Heart left ventricle (tissue), 16 donors: ENCODE results near the gene CUX1. TPM values are rescaled to one million over a fixed set of nuclear protein-coding genes. Genes with fewer than 3 reads are reported as not detected.
A peak's percentile ranks its signal among the peaks of the same experiment; 100 is the strongest.

ENCODE experiments used
- ATAC-seq, 4 donors: fragments of 200-7000 bp; cut with Tn5 transposase; one replicate each; pipeline ENCODE4 v1.9.1; 2020 to 2022; ENCODE audit warnings: moderate library complexity in 4 of 4, mild to moderate bottlenecking in 3 of 4, moderate number of reproducible peaks in 1 of 4
- DNase-seq, 5 donors: peaks; one replicate each; pipeline ENCODE4 v3.0.0-alpha.2; 2020
- H3K27ac ChIP-seq, 12 donors: fragments of 200-600 bp; sonication (generic) in 4 of 12; one replicate each; pipeline versions ENCODE4 v1.5.0 to v1.8.0; 2016 to 2022; ENCODE audit warnings: mild to moderate bottlenecking in 2 of 12
- H3K27me3 ChIP-seq, 9 donors: fragments of 200-600 bp; sonication (generic) in 2 of 9; one replicate each; pipeline versions ENCODE4 v1.5.1 to v1.8.0; 2016 to 2022; ENCODE audit warnings: mild to moderate bottlenecking in 3 of 9
- H3K36me3 ChIP-seq, 9 donors: fragments of 200-600 bp; sonication (generic) in 2 of 9; one replicate each; pipeline versions ENCODE4 v1.5.0 to v1.8.0; 2018 to 2022; ENCODE audit warnings: mild to moderate bottlenecking in 2 of 9
- H3K4me1 ChIP-seq, 12 donors: fragments of 200-600 bp; sonication (generic) in 4 of 12; one replicate each; pipeline versions ENCODE4 v1.5.0 to v1.8.0; 2016 to 2022; ENCODE audit warnings: mild to moderate bottlenecking in 3 of 12
- H3K4me3 ChIP-seq, 12 donors: fragments of 200-600 bp; sonication (generic) in 4 of 12; one replicate each; pipeline versions ENCODE4 v1.5.0 to v1.8.0; 2017 to 2022; ENCODE audit warnings: mild to moderate bottlenecking in 9 of 12, moderate library complexity in 4 of 12
- H3K9me3 ChIP-seq, 12 donors: fragments of 200-600 bp; sonication (generic) in 4 of 12; one replicate each; pipeline versions ENCODE4 v1.5.0 to v1.8.0; 2016 to 2022; ENCODE audit warnings: mild to moderate bottlenecking in 1 of 12
- CTCF ChIP-seq, 12 donors: fragments of 200-600 bp; sonication (generic) in 4 of 12; IDR thresholded peaks; one replicate each; pipeline versions ENCODE4 v1.5.0 to v1.8.0; 2018 to 2022; ENCODE audit warnings: antibody characterized with exemption in 12 of 12, mild to moderate bottlenecking in 5 of 12
- POLR2A ChIP-seq, 2 donors: fragments of 450-650 bp; IDR thresholded peaks; one replicate each; pipeline ENCODE4 v1.6.1; 2017; ENCODE audit warnings: antibody characterized with exemption in 2 of 2, mild to moderate bottlenecking in 2 of 2, moderate library complexity in 2 of 2
- WGBS, 4 donors: extraction: QIAGEN DNeasy Blood & Tissue Kit in 2 of 4; methylation state at CpG; one replicate each; pipeline versions ENCODE4 v1.1.5 to v1.1.7; 2013 to 2018; 5-methylcytosine and 5-hydroxymethylcytosine counted together
- intact Hi-C, 10 donors: fragments of 100-400 bp; cut with DNase I; formaldehyde crosslinking; loops; one replicate each; pipeline versions ENCODE4 v1.11.1 to v1.14.2; 2022
- polyA plus RNA-seq, 2 donors: library from polyadenylated mRNA; stranded (reverse); fragments of 200-250 nt; gene quantifications; one replicate each; pipeline ENCODE4 v1.2.3, GENCODE V29; 2013
- total RNA-seq, 9 donors: library from RNA; depleted of rRNA in 2 of 9; stranded (reverse); fragments of >200 nt in 2 of 9; fragmentation: NEBNext Ultra II Directional in 3 of 9; extraction: Animal tissue kit (Norgen Biotek cat#: 25700) in 3 of 9; gene quantifications; one replicate each; pipeline versions ENCODE4 v1.1.0 to v1.2.4, GENCODE V29; 2016 to 2023
- donor health status: ischemic (EF 13 %, LVEDD 7.1; RV severe dilation, severe dysfunction).
- donor health status: healthy with polysubstance abuse.
- donor health status: DM: no; HTN: yes; CAD: no.
- donor health status: DM: no; HTN: no; CAD: no.
- donor health status: ischemic (EF 25% LVEDD 6.9; RV normal size, moderate dysfunction).
- donor health status: ischemic (EF 25% LVEDD 5.7; RV mildly dilated, moderate dysfunction).
- donor health status: healthy.
- donor health status: DM: yes; HTN: yes; CAD: no.
- donor health status: ischemic (EF 35%, LVEDD 5.7; RV mildly dilated, moderate dysfunction).
- donor health status: nonischemic (EF 11% LVEDD 7.7; RV severe dilation, severe dysfunction).
- donor health status: DM: yes; HTN: yes; CAD: no.
- donor health status: PGD.
- donor health status: ischemic (EF 29% LVEDD 5.4; RV normal size, mild dysfunction).
- donor health status: nonischemic (EF 23%, LVEDD 6.1; RV moderate dilation, normal function).

Gene CUX1
- total and polyA plus RNA-seq, 11 donors = 51.9 to 173 (median 122) TPM

- H3K4me3 ChIP-seq = no peak overlapping the region
Measured at GRCh38 chr7:102279537-102280400, 462.3 kb downstream of the CUX1 start.

GRCh38 chr7:102280521-102280920, 463.1 kb downstream of the CUX1 start:
- DNase-seq = no peak
- ATAC-seq = no peak
- WGBS, 4 donors = 88 to 100% (median 92%) methylated on average over 1 to 5 of the region's 5 CpGs
- H3K4me3 ChIP-seq = no peak overlapping the region
- intact Hi-C loops = loop anchor here in 2 of 10 donors (2.0 kb wide), 1 partner anchor 110 kb away; no protein-coding TSS in a partner anchor
- no peaks in the 10 kb centered on the region for H3K27me3 ChIP-seq
- no peaks in the 10 kb centered on the region for H3K36me3 ChIP-seq
- H3K27ac ChIP-seq = no peak overlapping the region
- no peaks in the 10 kb centered on the region for H3K9me3 ChIP-seq
- TF ChIP-seq POLR2A (IDR thresholded peaks at IDR 0.05) (no peak), CTCF (IDR thresholded peaks at IDR 0.05) (no peak)
- H3K4me1 ChIP-seq = peaks cover 0 to 17% (median 4%) of the 10 kb centered on the region in 12 donors

More at GRCh38 chr7:102279537-102280400, 462.3 kb downstream of the CUX1 start:
- peak in 3 of 4 donors; percentile 73 to 79 (median 77) for ATAC-seq
- no peaks in the 10 kb centered on the region for H3K36me3 ChIP-seq
- intact Hi-C loops = loop anchor here (1.0 to 10.0 kb wide), 6 partner anchors 109 to 675 kb away; no protein-coding TSS in a partner anchor
- TF ChIP-seq CTCF (IDR thresholded peaks at IDR 0.05) (peak; percentile 68 to 88 (median 83)), POLR2A (IDR thresholded peaks at IDR 0.05) (no peak)
- DNase-seq = peak in 4 of 5 donors; percentile 43 to 81 (median 50)
- WGBS, 4 donors = 60 to 65% (median 61%) methylated on average over 19 to 23 of the region's 23 CpGs
- H3K9me3 ChIP-seq = no peaks in the 10 kb centered on the region
- no peak overlapping the region for H3K27ac ChIP-seq
- no peaks in the 10 kb centered on the region for H3K27me3 ChIP-seq
- H3K4me1 ChIP-seq = peaks cover 0 to 10% (median 0%) of the 10 kb centered on the region in 12 donors

GRCh38 chr7:102281785-102282184, 464.4 kb downstream of the CUX1 start:
- H3K4me3 ChIP-seq = no peak overlapping the region
- ATAC-seq (no peak), DNase-seq (no peak)
- WGBS, 4 donors = 92 to 97% (median 95%) methylated on average over 13 to 14 of the region's 14 CpGs
- no peaks in the 10 kb centered on the region for H3K27me3 ChIP-seq
- no peak overlapping the region for H3K27ac ChIP-seq
- no peaks in the 10 kb centered on the region for H3K36me3 ChIP-seq
- TF ChIP-seq CTCF (IDR thresholded peaks at IDR 0.05) (no peak), POLR2A (IDR thresholded peaks at IDR 0.05) (no peak)
- H3K9me3 ChIP-seq = no peaks in the 10 kb centered on the region
- intact Hi-C loops = loop anchor here in 2 of 10 donors (2.0 kb wide), 1 partner anchor 109 kb away; no protein-coding TSS in a partner anchor
- peaks cover 7 to 27% (median 12%) of the 10 kb centered on the region in 12 donors for H3K4me1 ChIP-seq
